A549 (cell line): Measurements from ENCODE around the gene CAPNS2. TPM values are rescaled to one million over a fixed set of nuclear protein-coding genes. Genes with fewer than 3 reads are reported as not detected.
"Not testable (repeated sequence)": the region's sequence is repeated elsewhere in the genome, so short reads cannot be mapped to it uniquely, and the experiment has no call there.

Experiments
- ATAC-seq, 2 experiments: fragments of 200-7000 bp in 1 of 2; fragments of >200 bp in 1 of 2; cut with Nextera tagmentation in 1 of 2; cut with Tn5 transposase in 1 of 2; 3 replicates each; pipeline versions ENCODE4 v1.8.0 to v1.9.1; 2018 to 2020; ENCODE audit warnings: mild to moderate bottlenecking in 1 of 2, moderate library complexity in 1 of 2
- CTCF ChIA-PET: fragments of 300-600 bp; sonication (Branson Sonifier 250); formaldehyde crosslinking; extraction: SDS; loops from one replicate; lab custom pipeline; 2021; ENCODE audit warnings: antibody characterized with exemption, inconsistent platforms; lab: Yijun Ruan, JAX
- POLR2A ChIA-PET: fragments of 350-600 bp; formaldehyde crosslinking; extraction: SDS; loops from one replicate; lab custom pipeline; 2021; ENCODE audit warnings: antibody characterized with exemption, inconsistent platforms; lab: Yijun Ruan, JAX
- DNase-seq, 2 experiments: peaks; one replicate each; pipeline versions ENCODE4 v3.0.0 to v3.0.0-alpha.2; 2011 to 2016; ENCODE audit warnings: low read depth in 1 of 2, low spot score in 1 of 2
- FAIRE-seq: peaks from 2 replicates; lab custom pipeline; 2011; peaks lifted over from hg19 to GRCh38; lab: Jason Lieb, UNC
- H3K27ac ChIP-seq, 2 experiments: fragments of >200 bp; sonication (Bioruptor Twin); formaldehyde crosslinking; 3 replicates each; pipeline ENCODE4 v1.5.1; 2016 to 2017
- H3K4me1 ChIP-seq: fragments of >200 bp; sonication (Bioruptor Twin); formaldehyde crosslinking; 3 replicates; pipeline ENCODE4 v1.6.1; 2016
- H3K4me2 ChIP-seq: fragments of >200 bp; sonication (Bioruptor Twin); formaldehyde crosslinking; 3 replicates; pipeline ENCODE4 v1.6.1; 2016
- H3K4me3 ChIP-seq: fragments of >200 bp; sonication (Bioruptor Twin); formaldehyde crosslinking; 3 replicates; pipeline ENCODE4 v1.5.1; 2016
- H3K9me3 ChIP-seq: fragments of >200 bp; sonication (Bioruptor Twin); formaldehyde crosslinking; 3 replicates; pipeline ENCODE4 v1.6.1; 2016
- CHD2 ChIP-seq: fragments of 150-350 bp; IDR thresholded peaks from 2 replicates; pipeline ENCODE4 v1.6.1; 2014; ENCODE audit warnings: low read length; ENCODE audit not compliant: partially characterized antibody
- FOXS1 ChIP-seq: fragments of 250-450 bp; sonication (Bioruptor Pico); IDR thresholded peaks from 2 replicates; pipeline ENCODE4 v1.5.0; 2020; ENCODE audit warnings: mild to moderate bottlenecking, moderate library complexity
- HDAC2 ChIP-seq: fragments of 200-600 bp; sonication (generic); IDR thresholded peaks from 2 replicates; pipeline ENCODE4 v1.6.1; 2016
- WGBS: methylation state at CpG from one replicate; pipeline ENCODE4 v1.1.6; 2017; ENCODE audit errors: missing lambda C conversion rate; 5-methylcytosine and 5-hydroxymethylcytosine counted together
- polyA plus RNA-seq, 4 experiments: library from polyadenylated mRNA; depleted of rRNA in 3 of 4; stranded (reverse); fragments of >200 nt; fragmentation: RNase III in 1 of 4; extraction: RNeasy Plus Mini Kit Qiagen cat#74134 plus additional on column Dnase treatment in 1 of 4; gene quantifications; 2 replicates in 3 of 4; 3 replicates in 1 of 4; pipeline ENCODE4 v1.2.3, GENCODE V29; 2011 to 2017

CAPNS2 gene
- polyA plus RNA-seq, 2 of the 4 experiments (the other 2 are of a cell fraction), result not detected

DNA sequence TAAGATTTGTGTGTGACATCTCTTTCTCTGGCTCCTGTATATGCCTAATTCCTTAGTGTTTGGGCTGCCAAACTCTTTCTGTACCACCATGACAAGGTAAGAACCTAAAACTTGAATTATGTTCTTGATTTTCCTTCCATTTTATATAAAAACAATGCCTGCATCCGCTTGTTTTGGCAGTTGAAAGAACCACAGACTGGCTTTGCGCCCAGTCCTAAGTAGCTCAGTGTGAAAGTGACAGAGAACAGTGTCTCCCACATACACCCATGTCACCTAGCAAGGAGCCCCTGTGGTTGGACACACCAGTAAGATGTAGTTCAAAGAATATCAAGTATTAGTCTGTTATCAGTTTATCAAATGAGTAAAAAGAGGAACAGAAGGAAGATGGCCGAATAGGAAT is 48.6 kb downstream of the CAPNS2 start (continued):
- TF ChIP-seq HDAC2 (no peak), CHD2 (no peak), FOXS1 (CRISPR knock-in tag) (no peak)

DNA sequence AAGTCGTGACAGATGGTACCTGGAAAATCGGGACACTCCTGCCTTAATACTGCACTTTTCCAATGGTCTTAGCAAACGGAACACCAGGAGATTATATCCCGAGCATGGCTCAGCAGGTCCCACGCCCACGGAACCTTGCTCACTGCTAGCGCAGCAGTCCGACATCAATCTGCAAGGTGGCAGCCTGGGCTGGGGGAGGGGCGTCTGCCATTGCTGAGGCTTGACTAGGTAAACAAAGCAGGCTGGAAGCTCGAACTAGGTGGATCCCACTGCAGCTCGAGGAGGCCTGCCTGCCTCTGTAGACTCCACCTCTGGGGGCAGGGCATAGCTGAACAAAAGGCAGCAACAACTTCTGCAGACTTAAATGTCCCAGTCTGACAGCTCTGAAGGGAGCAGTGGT is 49.2 kb downstream of the CAPNS2 start:
- ATAC-seq, H3K4me1 ChIP-seq, POLR2A ChIA-PET, H3K27ac ChIP-seq, FAIRE-seq, H3K9me3 ChIP-seq, CTCF ChIA-PET, DNase-seq, H3K4me2 ChIP-seq, H3K4me3 ChIP-seq: not testable (repeated sequence)
- WGBS, result 20% methylated on average over 9 of the region's 11 CpGs

Other genes with a start within 250 kb of the CAPNS2 start
- gene IRX6, start 242.5 kb upstream of the CAPNS2 start, polyA plus RNA-seq (2011; rRNA removed), result not detected in 2 replicates
- not detected in 3 replicates for gene IRX6, start 242.5 kb upstream of the CAPNS2 start, polyA plus RNA-seq (2017; fragmentation: RNase III; extraction: RNeasy Plus Mini Kit Qiagen cat#74134 plus additional on column Dnase treatment)
- 11.8 and 16.2 TPM in 2 replicates for gene MMP2, start 87.5 kb upstream of the CAPNS2 start, polyA plus RNA-seq (2011; rRNA removed)
- 9.5 to 14.6 TPM (median 11.5 TPM) in 3 replicates for gene MMP2, start 87.5 kb upstream of the CAPNS2 start, polyA plus RNA-seq (2017; fragmentation: RNase III; extraction: RNeasy Plus Mini Kit Qiagen cat#74134 plus additional on column Dnase treatment)
- gene LPCAT2, start 57.6 kb upstream of the CAPNS2 start, polyA plus RNA-seq (2011; rRNA removed), result 16.3 and 17.1 TPM in 2 replicates
- gene LPCAT2, start 57.6 kb upstream of the CAPNS2 start, polyA plus RNA-seq (2017; fragmentation: RNase III; extraction: RNeasy Plus Mini Kit Qiagen cat#74134 plus additional on column Dnase treatment), result 6.0 to 8.0 TPM (median 7.4 TPM) in 3 replicates
- gene SLC6A2, start 89.3 kb downstream of the CAPNS2 start, polyA plus RNA-seq (2011; rRNA removed), result not detected in 2 replicates
- not detected in 3 replicates for gene SLC6A2, start 89.3 kb downstream of the CAPNS2 start, polyA plus RNA-seq (2017; fragmentation: RNase III; extraction: RNeasy Plus Mini Kit Qiagen cat#74134 plus additional on column Dnase treatment)